Measurements from ENCODE around the gene CD69.
"Not testable (repeated sequence)": the region's sequence is repeated elsewhere in the genome, so short reads cannot be mapped to it uniquely, and the experiment has no call there.

Gene CD69

GRCh38 chr12:9724023-9724422 is 36.7 kb downstream of the CD69 start:
- no peaks in the 10 kb centered on the region for H3K27me3 ChIP-seq
- H3K9me3 ChIP-seq, result no peaks in the 10 kb centered on the region
- no peaks in the 10 kb centered on the region for H3K36me3 ChIP-seq
- no peaks in the 10 kb centered on the region for H3K4me1 ChIP-seq (ENCODE audit: control insufficient read depth in 1 of 2, insufficient read depth in 1 of 2, low read depth in 1 of 2, low read length in 1 of 2)
- H3K27ac ChIP-seq, result no peak overlapping the region
- no peak overlapping the region for H3K4me3 ChIP-seq (ENCODE audit: low read depth in 1 of 2, low read length in 1 of 2)
- TF ChIP-seq CTCF (IDR thresholded peaks at IDR 0.05), result no peak

GRCh38 chr12:9721394-9722092 is 39.2 kb downstream of the CD69 start:
- H3K27me3 ChIP-seq, result no peaks in the 10 kb centered on the region
- H3K4me1 ChIP-seq (ENCODE audit: control insufficient read depth in 1 of 2, insufficient read depth in 1 of 2, low read depth in 1 of 2, low read length in 1 of 2), result no peaks in the 10 kb centered on the region
- H3K4me3 ChIP-seq (ENCODE audit: low read depth in 1 of 2, low read length in 1 of 2), result no peak overlapping the region
- no peaks in the 10 kb centered on the region for H3K36me3 ChIP-seq
- H3K27ac ChIP-seq, result no peak overlapping the region
- TF ChIP-seq CTCF (IDR thresholded peaks at IDR 0.05), result no peak
- H3K9me3 ChIP-seq, result no peaks in the 10 kb centered on the region

- no peak for TF ChIP-seq CTCF (IDR thresholded peaks at IDR 0.05)
- H3K36me3 ChIP-seq, result no peaks in the 10 kb centered on the region
- H3K27ac ChIP-seq, result no peak overlapping the region
- H3K9me3 ChIP-seq, result no peaks in the 10 kb centered on the region
- H3K4me3 ChIP-seq (ENCODE audit: low read depth in 1 of 2, low read length in 1 of 2), result no peak overlapping the region
- H3K27me3 ChIP-seq, result no peaks in the 10 kb centered on the region
- H3K4me1 ChIP-seq (ENCODE audit: control insufficient read depth in 1 of 2, insufficient read depth in 1 of 2, low read depth in 1 of 2, low read length in 1 of 2), result no peaks in the 10 kb centered on the region
These were observed 40.9 kb downstream of the CD69 start for GRCh38 chr12:9719790-9720189.

GRCh38 chr12:9718968-9719367 is 41.7 kb downstream of the CD69 start:
- H3K36me3 ChIP-seq, result no peaks in the 10 kb centered on the region
- no peak overlapping the region for H3K4me3 ChIP-seq (ENCODE audit: low read depth in 1 of 2, low read length in 1 of 2)
- no peak for TF ChIP-seq CTCF (IDR thresholded peaks at IDR 0.05)
- H3K4me1 ChIP-seq (ENCODE audit: control insufficient read depth in 1 of 2, insufficient read depth in 1 of 2, low read depth in 1 of 2, low read length in 1 of 2), result no peaks in the 10 kb centered on the region
- H3K27me3 ChIP-seq, result no peaks in the 10 kb centered on the region
- H3K27ac ChIP-seq, result no peak overlapping the region
- H3K9me3 ChIP-seq, result no peaks in the 10 kb centered on the region

GRCh38 chr12:9717070-9717925 is 43.4 kb downstream of the CD69 start:
- no peak for TF ChIP-seq CTCF (IDR thresholded peaks at IDR 0.05)
- no peaks in the 10 kb centered on the region for H3K36me3 ChIP-seq
- no peak overlapping the region for H3K4me3 ChIP-seq (ENCODE audit: low read depth in 1 of 2, low read length in 1 of 2)

GRCh38 chr12:9713032-9713558 is 47.6 kb downstream of the CD69 start:
- not testable (repeated sequence) for H3K27ac ChIP-seq; H3K4me3 ChIP-seq (ENCODE audit: low read depth in 1 of 2, low read length in 1 of 2); H3K9me3 ChIP-seq; H3K4me1 ChIP-seq (ENCODE audit: control insufficient read depth in 1 of 2, insufficient read depth in 1 of 2, low read depth in 1 of 2, low read length in 1 of 2); H3K27me3 ChIP-seq; H3K36me3 ChIP-seq

More at GRCh38 chr12:9717070-9717925, 43.4 kb downstream of the CD69 start:
- Histone ChIP-seq H3K4me1 (ENCODE audit: control insufficient read depth in 1 of 2, insufficient read depth in 1 of 2, low read depth in 1 of 2, low read length in 1 of 2) (no peaks in the 10 kb centered on the region), H3K27ac (no peak overlapping the region), H3K9me3 (no peaks in the 10 kb centered on the region), H3K27me3 (no peaks in the 10 kb centered on the region)
